COLO668 (cell line): Measurements from ENCODE around the gene LRRIQ1.

ENCODE experiments used
- DNase-seq: peaks from one replicate; lab custom pipeline; 2025; ENCODE audit not compliant: unreplicated experiment; lab: John Stamatoyannopoulos, UW

LRRIQ1 gene

GRCh38 chr12:85057370-85057963, 21.3 kb downstream of the LRRIQ1 start:
- peak; percentile 47 for DNase-seq

- no peak for DNase-seq
These were observed 22.2 kb downstream of the LRRIQ1 start for GRCh38 chr12:85058339-85058738.

GRCh38 chr12:85059594-85059993, 23.4 kb downstream of the LRRIQ1 start:
- DNase-seq, result no peak

DNA sequence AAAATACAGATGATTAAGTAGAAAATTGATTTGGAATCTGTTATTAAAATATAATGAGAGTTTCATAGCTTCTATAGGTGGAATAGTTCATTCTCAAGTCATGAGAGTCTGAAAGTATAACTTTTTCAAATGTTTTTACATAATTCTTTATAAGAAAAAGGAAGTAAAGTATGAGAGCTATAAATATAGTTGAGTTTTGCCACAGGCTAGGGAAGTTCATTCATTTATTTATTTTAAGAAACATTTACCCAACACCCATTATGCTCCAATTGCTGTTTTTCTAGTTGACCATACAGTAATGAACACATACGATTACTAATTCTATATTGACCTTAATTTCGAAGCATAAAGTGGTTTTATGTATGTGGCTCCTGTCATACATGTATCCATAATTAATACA, 24.8 kb downstream of the LRRIQ1 start:
- no peak for DNase-seq

- no peak for DNase-seq
These were observed 29.8 kb downstream of the LRRIQ1 start for GRCh38 chr12:85065837-85066482.

DNA sequence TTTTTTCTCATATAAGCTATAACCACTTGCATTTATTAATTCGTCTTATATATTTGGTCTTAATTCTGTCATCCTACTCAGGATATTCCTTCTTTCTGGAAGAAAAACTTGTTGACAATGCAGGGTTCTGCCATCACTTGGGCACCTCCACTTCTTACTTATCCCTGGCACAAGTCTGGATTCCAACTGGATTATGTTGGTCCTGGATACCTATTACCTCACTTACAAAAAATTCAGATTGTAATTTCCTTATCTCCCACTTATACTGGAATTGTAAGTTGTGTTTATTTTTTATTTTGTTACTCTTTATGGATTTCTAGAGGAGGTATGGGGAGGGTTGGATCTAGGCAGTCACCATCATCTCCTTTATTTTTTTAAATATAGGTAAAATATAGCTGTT, 36.7 kb downstream of the LRRIQ1 start:
- DNase-seq, result no peak

- no peak for DNase-seq
These were observed 40.7 kb downstream of the LRRIQ1 start for GRCh38 chr12:85076688-85077430.

- DNase-seq, result no peak
These were observed 48.9 kb downstream of the LRRIQ1 start for GRCh38 chr12:85085066-85085465.

DNA sequence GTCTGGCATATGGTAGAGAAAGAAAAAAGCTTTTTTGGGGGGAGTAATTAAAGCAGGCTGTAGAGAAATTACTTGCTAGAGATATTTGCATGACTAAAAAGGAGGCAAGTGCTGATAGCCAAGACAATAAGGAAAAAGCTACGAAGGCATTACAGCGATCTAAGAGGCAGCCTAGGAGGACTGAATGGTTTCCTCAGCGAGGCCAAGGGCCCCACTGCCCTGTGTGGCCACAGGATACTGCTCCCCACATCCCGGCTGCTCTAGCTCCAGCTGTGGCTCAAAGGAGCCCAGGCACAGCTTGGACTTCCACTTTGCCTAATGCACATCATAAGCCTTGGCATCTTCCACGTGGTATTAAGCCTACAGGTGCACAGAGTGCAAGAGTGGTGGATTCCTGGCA, 53.6 kb downstream of the LRRIQ1 start:
- no peak for DNase-seq

- no peak for DNase-seq
These were observed 56.7 kb downstream of the LRRIQ1 start for GRCh38 chr12:85092814-85093370.

DNA sequence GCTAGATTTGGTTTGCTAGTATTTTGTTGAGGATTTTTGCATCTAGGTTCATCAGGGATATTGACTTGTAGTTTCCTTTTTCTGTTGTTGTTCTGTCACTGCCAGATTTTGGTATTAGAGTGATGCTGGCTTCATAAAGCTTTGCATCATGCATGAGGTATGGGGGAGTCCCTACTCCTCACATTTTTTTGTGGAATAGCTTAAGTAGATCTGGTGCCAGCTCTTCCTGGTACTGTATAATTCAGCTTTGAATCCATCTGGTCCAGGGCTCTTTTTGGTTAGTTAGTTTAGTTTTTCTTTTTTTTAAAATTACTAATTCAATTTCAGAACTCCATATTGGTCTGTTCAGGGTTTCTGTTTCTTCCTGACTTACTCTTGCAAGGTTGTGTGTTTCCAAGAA, 59.4 kb downstream of the LRRIQ1 start:
- no peak for DNase-seq

DNA sequence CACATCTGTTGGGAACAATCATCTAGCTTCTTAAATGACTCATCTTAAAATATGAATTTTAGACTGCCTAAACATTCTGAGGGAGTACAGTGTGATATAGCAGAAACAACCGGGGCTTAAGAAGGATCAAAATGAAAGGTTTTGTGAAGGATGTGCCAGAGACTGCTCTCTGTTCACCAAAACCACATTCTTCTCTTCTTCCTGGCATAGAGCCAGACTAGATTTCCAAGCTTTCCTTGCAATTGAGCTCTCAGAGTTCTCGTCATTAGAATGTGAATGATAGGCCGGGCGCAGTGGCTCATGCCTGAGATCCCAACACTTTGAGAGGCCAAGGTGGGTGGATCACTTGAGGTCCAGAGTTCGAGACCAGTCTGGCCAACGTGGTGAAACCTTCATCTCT, 94.5 kb downstream of the LRRIQ1 start:
- DNase-seq, result no peak

- no peak for DNase-seq
These were observed 102.7 kb downstream of the LRRIQ1 start for GRCh38 chr12:85138833-85139232.

DNA sequence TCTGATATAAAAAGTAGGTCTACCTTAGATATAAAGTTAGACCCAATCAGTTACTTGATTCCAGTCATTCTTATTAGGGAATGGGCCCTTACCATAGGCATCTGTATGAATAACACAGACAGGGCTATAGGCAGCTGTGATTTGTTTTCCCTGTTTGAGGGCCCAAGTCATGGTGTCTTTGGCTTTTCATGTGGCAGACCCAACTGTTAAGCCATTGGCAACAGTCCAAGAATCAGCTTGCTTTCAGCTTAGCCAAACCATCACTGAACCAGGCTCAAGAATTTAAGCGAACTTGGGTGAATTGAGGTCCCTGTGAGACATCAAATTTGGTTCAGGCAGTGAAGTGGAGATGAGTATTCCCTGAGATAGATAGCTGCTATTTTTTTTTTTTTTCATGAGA, 111.2 kb downstream of the LRRIQ1 start:
- DNase-seq, result no peak

DNA sequence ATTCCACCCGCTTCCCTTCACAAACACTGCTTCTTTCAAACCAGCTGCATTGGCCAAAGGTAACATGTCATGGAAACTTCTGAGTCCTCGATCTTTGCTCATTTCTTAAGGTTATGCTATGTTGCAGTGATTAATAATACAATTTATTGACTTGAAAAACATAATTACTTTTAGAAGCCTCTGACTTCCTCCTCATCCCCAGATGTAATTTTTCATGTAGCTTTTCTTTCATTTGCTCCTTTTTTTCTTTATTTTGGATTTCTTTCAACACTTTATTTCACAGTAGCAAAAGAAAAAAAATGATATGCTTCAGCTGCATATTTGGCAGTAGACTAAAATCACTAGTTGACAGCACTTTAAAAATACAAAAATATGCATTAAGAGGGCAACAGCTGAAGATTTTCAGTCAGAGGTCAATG, 116.2 kb downstream of the LRRIQ1 start:
- DNase-seq, result no peak

GRCh38 chr12:85155791-85156190, 119.6 kb downstream of the LRRIQ1 start:
- no peak for DNase-seq

- no peak for DNase-seq
These were observed 120.4 kb downstream of the LRRIQ1 start for GRCh38 chr12:85156569-85156968.

- DNase-seq, result no peak
These were observed 121.0 kb downstream of the LRRIQ1 start for GRCh38 chr12:85157035-85157603.

DNA sequence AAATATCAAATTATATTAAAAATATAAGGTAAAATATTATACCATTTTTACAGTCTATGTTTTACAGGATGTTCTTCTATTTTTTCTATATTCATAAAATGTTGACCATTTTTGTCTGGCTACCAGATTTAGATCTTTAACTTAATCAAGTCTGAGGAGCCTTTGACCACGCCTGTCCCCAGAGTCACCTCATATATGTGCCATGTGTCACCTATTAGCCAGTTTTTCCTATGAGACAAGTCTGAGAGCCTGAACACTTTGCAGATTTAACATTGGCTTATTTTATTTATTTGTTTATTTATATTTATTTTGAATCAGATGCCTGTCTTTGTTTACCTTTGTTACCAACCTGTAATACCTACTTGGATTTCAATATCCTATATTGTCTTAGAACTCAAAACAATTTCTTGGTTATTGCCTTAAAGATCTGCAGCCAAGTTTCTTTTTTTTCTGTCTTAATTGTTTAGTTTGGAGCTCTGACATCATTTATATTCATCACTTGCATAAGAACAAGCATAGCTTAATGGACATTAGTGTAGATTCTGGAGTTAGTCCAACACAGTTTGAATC, 127.7 kb downstream of the LRRIQ1 start:
- no peak for DNase-seq

DNA sequence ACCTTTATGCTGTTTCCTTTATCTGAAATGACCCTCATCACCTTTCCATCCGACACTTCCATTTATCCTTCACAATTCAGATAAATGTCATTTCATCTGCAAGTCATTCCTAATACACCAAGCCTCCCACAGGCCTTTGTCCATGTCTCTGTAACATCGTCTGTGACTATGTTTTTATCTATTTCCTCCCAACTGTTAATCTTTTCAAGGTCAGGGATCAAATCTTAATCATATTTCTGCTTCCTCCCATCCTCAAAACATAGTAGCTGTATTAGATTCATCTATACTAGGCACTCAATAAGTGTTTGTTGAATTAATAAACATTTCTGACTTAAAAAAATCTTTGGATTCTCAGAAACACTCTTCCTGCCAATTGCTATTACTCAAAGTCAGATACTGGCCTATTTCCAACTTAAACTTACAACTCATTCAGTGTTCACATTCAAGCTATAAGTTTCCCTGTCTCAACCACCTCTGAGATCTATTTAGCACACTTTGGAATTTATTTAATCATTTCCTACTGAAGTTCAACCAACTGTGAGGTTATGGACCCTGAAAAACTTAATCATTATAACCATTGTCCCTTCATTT, 143.6 kb downstream of the LRRIQ1 start:
- DNase-seq, result no peak

- DNase-seq, result no peak
These were observed 146.5 kb downstream of the LRRIQ1 start for GRCh38 chr12:85182699-85183098.
